ENCODE measurements around the gene SNX20. TPM values are rescaled to one million over a fixed set of nuclear protein-coding genes. Genes with fewer than 3 reads are reported as not detected.

SNX20 gene
- total and polyA plus RNA-seq, 2 of the 13 experiments (the other 11 are each of a cell fraction or from before 2014, with no cell fraction given): not detected

GRCh38 chr16:50696575-50697420 is 15.7 kb upstream of the SNX20 start (continued):
- TF ChIP-seq TSC22D2 (CRISPR knock-in tag; IDR thresholded peaks at IDR 0.05; ENCODE audit: borderline replicate concordance) (no peak), ZFY (CRISPR knock-in tag; IDR thresholded peaks at IDR 0.05) (peak; percentile 10; the same call in 1 of the 2 replicates), MXI1 (IDR thresholded peaks at IDR 0.05; ENCODE audit: borderline replicate concordance, low read depth, low read length) (0 out of 3 replicates have a peak, but pooled peaks have one; percentile 10), NFE2L2 (IDR thresholded peaks at IDR 0.05; ENCODE audit: low read length) (no peak), SP1 (IDR thresholded peaks at IDR 0.05) (no peak), SP1 (CRISPR knock-in tag; IDR thresholded peaks at IDR 0.05) (0 out of 2 replicates have a peak, but pooled peaks have one; percentile 37), GPBP1L1 (CRISPR knock-in tag; IDR thresholded peaks at IDR 0.05) (no peak), ZNF256 (CRISPR knock-in tag; conservative IDR thresholded peaks at IDR 0.05) (no peak), CCDC6 (CRISPR knock-in tag; IDR thresholded peaks at IDR 0.05) (no peak), MAFG (CRISPR knock-in tag; IDR thresholded peaks at IDR 0.05) (no peak), FOXM1 (CRISPR knock-in tag; IDR thresholded peaks at IDR 0.05) (no peak), SIN3A (IDR thresholded peaks at IDR 0.05; ENCODE audit: borderline replicate concordance, low read depth, low read length) (no peak), ZBTB34 (CRISPR knock-in tag; IDR thresholded peaks at IDR 0.05) (peak; percentile 69; the same call in 1 of the 2 replicates), E2F2 (CRISPR knock-in tag; IDR thresholded peaks at IDR 0.05; ENCODE audit: borderline replicate concordance) (no peak), MXD1 (CRISPR knock-in tag; IDR thresholded peaks at IDR 0.05) (0 out of 2 replicates have a peak, but pooled peaks have one; percentile 42), POLR2AphosphoS2 (IDR thresholded peaks at IDR 0.05; ENCODE audit: low read depth, low read length) (no peak), DPF2 (CRISPR knock-in tag; IDR thresholded peaks at IDR 0.05; ENCODE audit: borderline replicate concordance, low read depth) (no peak), SPEN (CRISPR knock-in tag; IDR thresholded peaks at IDR 0.05; ENCODE audit: low read depth) (0 out of 2 replicates have a peak, but pooled peaks have one; percentile 34), CBX5 (CRISPR knock-in tag; IDR thresholded peaks at IDR 0.05; ENCODE audit: borderline replicate concordance) (0 out of 2 replicates have a peak, but pooled peaks have one; percentile 11), IRX3 (CRISPR knock-in tag; IDR thresholded peaks at IDR 0.05; ENCODE audit: borderline replicate concordance, low read depth) (no peak), ATF3 (CRISPR knock-in tag; IDR thresholded peaks at IDR 0.05) (no peak), NRL (CRISPR knock-in tag; IDR thresholded peaks at IDR 0.05; ENCODE audit: borderline replicate concordance) (peak; percentile 88), ZSCAN30 (CRISPR knock-in tag; IDR thresholded peaks at IDR 0.05) (no peak), ZNF891 (CRISPR knock-in tag; IDR thresholded peaks at IDR 0.05) (0 out of 2 replicates have a peak, but pooled peaks have one; percentile 16), CREB1 (IDR thresholded peaks at IDR 0.05) (peak; percentile 58), CREB1 (CRISPR knock-in tag; IDR thresholded peaks at IDR 0.05) (peak; percentile 79)

All from HepG2 (cell line).